GM23248 (cell line): Measurements from ENCODE around the gene ZC3HAV1.
"Not testable (repeated sequence)": the region's sequence is repeated elsewhere in the genome, so short reads cannot be mapped to it uniquely, and the experiment has no call there.

ENCODE experiments used
- EZH2 ChIP-seq: fragments of 200-600 bp; sonication (generic); IDR thresholded peaks from 2 replicates; pipeline ENCODE4 v1.6.1; 2018; ENCODE audit warnings: antibody characterized with exemption, mild to moderate bottlenecking; ENCODE audit not compliant: insufficient read depth, poor library complexity, severe bottlenecking
- EZH2phosphoT487 ChIP-seq: fragments of 200-600 bp; sonication (generic); IDR thresholded peaks from 2 replicates; pipeline ENCODE4 v1.6.1; 2018; ENCODE audit warnings: antibody characterized with exemption, moderate library complexity, mild to moderate bottlenecking, low read depth; ENCODE audit not compliant: insufficient read depth

DNA sequence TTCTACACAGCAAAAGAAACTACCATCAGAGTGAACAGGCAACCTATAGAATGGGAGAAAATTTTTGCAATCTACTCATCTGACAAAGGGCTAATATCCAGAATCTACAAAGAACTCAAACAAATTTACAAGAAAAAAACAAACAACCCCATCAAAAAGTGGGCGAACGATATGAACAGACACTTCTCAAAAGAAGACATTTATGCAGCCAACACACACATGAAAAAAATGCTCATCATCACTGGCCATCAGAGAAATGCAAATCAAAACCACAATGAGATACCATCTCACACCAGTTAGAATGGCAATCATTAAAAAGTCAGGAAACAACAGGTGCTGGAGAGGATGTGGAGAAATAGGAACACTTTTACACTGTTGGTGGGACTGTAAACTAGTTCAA lies 20.3 kb upstream of the ZC3HAV1 start:
- not testable (repeated sequence) for TF ChIP-seq EZH2, EZH2phosphoT487
